Measurements from ENCODE around the gene SUGCT.
"Not testable (repeated sequence)": the region's sequence is repeated elsewhere in the genome, so short reads cannot be mapped to it uniquely, and the experiment has no call there.

The SUGCT gene

DNA sequence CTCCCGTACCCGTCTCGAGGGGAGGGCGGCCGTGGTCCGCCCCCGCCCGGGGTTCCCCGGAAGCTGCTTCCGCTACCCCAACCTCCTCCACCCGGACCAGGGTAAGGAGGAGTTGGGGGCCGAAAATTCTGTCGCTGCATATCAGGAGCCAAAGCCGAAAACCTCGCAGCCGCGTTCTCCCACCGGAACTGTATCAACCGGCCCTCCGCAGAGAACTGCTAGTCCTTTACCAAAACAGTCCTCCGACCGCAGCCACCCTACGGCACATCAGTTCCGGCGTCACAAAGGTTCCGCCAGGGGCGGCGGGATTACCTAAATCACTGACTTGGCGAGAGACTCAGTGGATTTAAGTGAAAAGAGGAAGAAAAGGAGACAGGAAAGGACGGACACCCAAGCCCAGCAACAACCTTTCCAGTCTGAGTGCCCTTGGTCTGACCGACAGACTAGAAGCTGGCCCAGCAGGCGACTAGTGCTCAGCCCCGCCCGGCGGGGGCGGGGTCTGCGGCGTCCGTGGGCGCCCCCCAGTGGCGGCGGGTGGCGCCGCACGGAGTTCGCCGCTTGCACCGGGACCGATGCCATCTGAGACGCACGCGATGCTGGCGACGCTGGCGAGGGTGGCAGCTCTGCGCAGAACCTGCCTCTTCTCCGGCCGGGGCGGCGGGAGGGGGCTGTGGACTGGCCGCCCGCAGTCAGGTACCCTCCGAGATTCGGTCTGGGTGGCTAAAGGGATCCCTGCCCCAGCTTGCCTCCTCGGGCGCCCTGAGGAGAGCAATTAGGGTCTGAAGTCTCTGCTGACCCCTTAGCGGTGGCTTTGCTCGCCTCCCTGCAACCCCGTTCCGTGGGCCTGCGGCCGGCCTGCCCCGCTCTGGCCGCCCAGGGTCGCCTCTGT lies at the start of gene SUGCT, which contains the start of gene MPLKIP:
Gene SUGCT (plus strand): TSS at position 578 of the 889 bp plus-strand sequence.
Gene MPLKIP (minus strand): TSS at position 195 of the 889 bp plus-strand sequence. CDS start 55 bp downstream, at position 140.
- peak; percentile 80 to 84 for DNase-seq

DNA sequence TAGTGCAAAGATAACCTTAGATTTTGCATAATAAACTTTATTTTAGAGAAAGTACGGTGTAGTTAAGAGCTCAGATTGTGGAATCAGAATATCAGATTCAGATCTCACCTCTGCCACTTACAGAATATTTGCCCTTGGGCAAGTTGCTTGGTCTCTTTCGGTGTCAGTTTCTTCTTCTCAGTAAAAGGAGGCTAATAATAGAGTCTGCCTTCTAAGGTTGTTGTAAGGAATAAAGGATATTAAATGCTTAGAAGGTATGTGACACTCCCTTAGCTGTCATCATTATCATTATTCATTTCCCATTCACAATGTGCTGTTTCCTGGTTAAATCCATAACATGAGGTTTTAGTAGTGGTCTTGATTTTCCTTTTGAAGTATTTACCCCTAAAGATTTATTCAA lies 42.6 kb upstream of the SUGCT start:
- no peak for DNase-seq

- no peak for DNase-seq
Measured at GRCh38 chr7:40093631-40094350, 41.0 kb upstream of the SUGCT start.

- DNase-seq: no peak
Measured at GRCh38 chr7:40095230-40095629, 39.6 kb upstream of the SUGCT start.

DNA sequence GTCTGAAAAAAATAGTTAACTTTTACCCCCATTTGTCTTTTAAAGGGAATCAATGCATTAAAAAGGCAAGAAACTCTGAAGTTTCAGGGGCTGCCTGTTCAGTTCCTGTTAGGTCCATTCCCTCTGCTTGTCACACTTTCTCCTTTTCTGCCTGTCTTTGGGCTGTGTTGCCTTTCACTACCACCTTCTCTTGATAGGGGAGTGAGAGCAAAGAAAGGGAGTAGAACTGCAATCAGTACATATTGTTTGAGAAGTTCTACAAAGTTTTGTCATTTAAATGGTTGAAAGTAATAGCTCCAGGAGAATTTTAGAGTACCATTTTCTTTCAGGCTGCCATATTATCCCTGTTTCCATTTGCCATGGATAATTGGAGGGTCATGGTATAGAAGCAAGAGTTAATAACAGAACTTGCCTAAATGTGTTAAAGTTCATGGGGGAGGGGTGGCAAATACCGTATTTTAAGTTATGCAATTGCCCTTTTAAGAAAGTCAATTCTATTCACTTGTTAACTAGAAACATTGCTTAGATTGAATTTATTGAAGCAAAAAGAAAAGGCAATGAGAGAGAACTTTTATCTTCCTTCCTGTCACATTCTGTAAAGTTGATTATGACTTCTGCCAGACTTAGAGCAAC lies 39.0 kb upstream of the SUGCT start:
- DNase-seq: no peak

- DNase-seq: no peak
Measured at GRCh38 chr7:40097728-40098127, 37.1 kb upstream of the SUGCT start.

- DNase-seq: no peak
Measured at GRCh38 chr7:40098810-40099209, 36.0 kb upstream of the SUGCT start.

GRCh38 chr7:40099837-40100236 lies 35.0 kb upstream of the SUGCT start:
- DNase-seq: no peak

- no peak for DNase-seq
Measured at GRCh38 chr7:40101201-40101600, 33.6 kb upstream of the SUGCT start.

GRCh38 chr7:40102897-40103296 lies 31.9 kb upstream of the SUGCT start:
- no peak for DNase-seq

- DNase-seq: no peak
Measured at GRCh38 chr7:40105879-40106473, 28.8 kb upstream of the SUGCT start.

- no peak for DNase-seq
Measured at GRCh38 chr7:40115936-40116335, 18.9 kb upstream of the SUGCT start.

DNA sequence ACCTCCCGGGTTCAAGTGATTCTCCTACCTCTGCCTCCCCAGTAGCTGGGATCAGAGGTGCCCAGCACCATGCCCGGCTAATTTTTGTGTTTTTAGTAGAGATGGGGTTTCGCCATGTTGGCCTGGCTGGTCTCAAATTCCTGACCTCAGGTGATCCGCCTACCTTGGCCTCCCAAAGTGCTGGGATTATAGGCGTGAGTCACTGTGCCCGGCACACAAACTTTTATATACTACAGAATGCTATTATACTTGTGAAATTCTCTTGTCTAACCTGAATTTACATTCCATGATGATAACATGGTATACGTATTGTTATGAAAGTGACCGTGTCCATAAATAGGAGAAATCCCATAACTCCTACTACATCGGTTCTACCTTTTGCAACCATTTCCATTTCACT lies 17.6 kb upstream of the SUGCT start:
- DNase-seq: not testable (repeated sequence)

DNA sequence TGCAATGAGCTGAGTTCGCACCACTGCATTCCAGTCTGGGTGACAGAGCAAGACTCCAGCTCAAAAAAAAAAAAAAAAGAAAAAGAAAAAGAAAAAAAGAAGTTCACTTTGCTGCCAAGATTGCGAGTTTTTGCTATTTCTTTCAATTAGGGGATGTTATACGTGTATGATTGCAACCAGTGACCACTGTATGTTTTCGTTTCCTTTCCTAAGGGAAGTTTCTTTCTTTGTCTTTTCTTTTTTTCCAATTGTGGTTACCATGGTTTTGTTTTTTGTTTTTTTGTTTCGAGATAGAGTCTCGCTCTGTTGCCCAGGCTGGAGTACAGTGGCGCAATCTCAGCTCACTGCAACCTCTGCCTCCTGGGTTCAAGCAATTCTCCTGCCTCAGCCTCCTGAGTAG lies 16.6 kb upstream of the SUGCT start:
- not testable (repeated sequence) for DNase-seq

DNA sequence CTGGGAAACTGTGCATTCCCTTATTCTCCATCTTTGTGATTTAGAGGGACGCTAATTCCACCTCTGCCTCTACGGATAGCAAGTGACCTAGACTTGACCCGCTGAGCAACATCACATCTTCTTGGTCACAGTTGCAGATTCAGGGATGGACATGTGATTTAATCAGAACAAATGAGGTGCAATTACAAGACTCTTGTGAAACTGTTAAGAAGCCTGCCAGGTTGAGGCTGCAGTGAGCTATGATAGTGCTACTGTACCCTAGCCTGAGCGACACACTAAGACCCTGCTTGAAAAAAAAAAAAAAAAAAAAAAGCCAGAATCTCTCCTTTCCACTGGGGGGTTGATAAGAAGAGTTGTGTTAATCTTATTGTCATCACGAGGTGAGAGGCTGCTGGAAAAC lies 14.8 kb upstream of the SUGCT start:
- DNase-seq: no peak

GRCh38 chr7:40122100-40122939 lies 12.5 kb upstream of the SUGCT start:
- DNase-seq: not testable (repeated sequence)

DNA sequence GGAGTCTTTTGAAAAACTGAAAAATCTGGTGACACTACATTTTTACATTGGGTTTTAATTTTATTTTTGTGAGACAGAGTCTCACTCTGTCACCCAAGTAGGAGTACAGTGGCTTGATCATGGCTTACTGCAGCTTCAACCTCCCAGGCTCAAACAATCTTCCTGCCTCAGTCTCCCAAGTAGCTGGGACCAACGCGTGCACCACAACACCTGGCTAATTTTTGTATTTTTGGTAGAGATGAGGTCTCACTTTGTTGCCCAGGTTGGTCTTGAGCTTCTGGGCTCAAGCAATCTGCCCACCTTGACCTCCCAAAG lies 11.9 kb upstream of the SUGCT start:
- no peak for DNase-seq

DNA sequence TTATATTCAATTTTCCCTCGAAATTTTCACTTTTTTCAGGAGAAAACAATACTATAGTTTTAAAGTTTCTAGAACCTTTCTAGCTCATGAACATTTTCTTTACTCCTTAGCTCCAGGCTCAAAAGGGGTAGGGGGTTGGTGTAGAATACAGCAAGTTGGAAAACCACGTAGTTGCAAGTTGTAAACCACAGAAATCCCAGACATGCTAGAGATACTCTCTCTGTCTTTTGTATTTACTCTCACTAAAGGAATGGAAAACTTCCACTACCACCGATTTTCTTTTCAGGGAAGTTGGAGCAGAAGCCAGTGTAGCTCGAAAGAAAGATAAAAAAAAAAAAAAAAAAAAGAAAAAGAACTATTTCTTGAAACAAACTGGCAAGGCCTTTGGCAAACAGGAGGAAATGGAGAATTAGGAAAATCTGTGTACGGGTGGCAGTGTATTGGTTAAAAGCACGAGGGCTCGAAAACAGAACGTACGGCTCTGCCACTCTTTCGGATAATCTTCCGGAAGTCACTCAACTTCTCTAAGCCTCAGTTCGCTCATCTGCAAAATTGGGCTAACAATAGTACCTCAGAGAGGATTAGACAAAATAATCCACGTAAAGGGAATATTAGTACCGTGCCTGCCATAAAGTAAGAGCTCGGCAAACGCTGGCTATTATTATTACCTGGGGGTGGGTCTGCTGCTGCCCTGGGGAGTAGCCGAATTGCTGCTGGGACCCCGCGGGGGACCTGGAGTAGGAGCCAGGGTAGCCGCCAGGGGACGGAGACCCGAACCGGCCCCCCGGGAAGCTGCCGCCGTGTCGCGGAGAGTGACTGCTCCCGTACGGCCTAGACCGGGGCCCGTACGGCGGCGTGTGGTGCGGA lies 1.0 kb upstream of the SUGCT start:
- DNase-seq: peak in 1 of 2 donors; percentile 3

DNA sequence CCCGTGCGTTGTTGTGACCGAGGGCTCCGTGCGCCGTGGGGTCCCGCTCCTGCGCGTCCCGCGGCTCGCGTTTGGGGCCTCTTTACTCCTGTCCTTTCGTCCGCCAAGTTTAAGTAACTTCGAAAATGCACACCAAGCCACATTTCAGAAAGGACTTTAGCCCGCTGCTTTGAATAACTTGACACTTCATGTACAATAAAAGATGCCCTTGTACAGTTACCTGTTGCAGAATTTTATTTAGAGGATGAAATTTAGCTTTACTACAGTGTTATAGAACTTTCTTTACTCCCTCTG lies 459 bp downstream of the SUGCT start:
- DNase-seq: peak in 1 of 2 donors; percentile 20

GRCh38 chr7:40137563-40137962 lies 2.8 kb downstream of the SUGCT start:
- DNase-seq: no peak

- no peak for DNase-seq
Measured at GRCh38 chr7:40138973-40139372, 4.2 kb downstream of the SUGCT start.
